ENCODE measurements around the gene CEP128. TPM values are rescaled to one million over a fixed set of nuclear protein-coding genes. Genes with fewer than 3 reads are reported as not detected.

Gene CEP128
- polyA plus RNA-seq, 1 experiment: 1.9 TPM

- Histone ChIP-seq H3K27me3 (ENCODE audit: control insufficient read depth, insufficient read depth, low read length) (no peaks in the 10 kb centered on the region), H3K36me3 (ENCODE audit: control insufficient read depth, insufficient read depth, low read length) (no peaks in the 10 kb centered on the region), H3K4me3 (ENCODE audit: low read depth, low read length) (no peak overlapping the region)
- CTCF ChIA-PET: no interaction called here
- TF ChIP-seq CTCF (IDR thresholded peaks at IDR 0.05; ENCODE audit: insufficient read depth, low read depth, low read length): no peak
- DNase-seq (ENCODE audit: low read depth): no peak
- POLR2A ChIA-PET: no interaction called here
Observed at GRCh38 chr14:80698974-80699373, 242.6 kb downstream of the CEP128 start.

DNA sequence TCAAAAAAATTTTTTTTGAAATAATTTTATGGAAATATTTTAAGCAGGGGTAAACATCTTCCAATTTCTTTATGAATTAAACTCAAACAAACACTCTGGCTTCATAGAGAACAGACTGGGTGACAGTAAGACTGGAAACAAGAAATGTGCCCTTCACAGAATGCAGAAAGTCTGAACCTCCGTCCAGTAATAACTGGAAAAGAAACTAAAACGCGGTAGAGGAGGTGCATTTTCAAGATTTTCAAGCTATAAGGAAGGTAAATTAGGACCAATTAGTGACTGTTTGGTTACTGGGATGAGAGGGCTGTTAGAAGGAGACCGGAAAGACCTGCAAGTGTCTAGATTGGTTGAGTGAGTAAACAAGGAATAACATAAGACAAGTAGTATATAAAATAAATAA, 245.7 kb downstream of the CEP128 start:
- no peak for TF ChIP-seq CTCF (IDR thresholded peaks at IDR 0.05; ENCODE audit: insufficient read depth, low read depth, low read length)
- H3K36me3 ChIP-seq (ENCODE audit: control insufficient read depth, insufficient read depth, low read length): no peaks in the 10 kb centered on the region
- ChIA-PET POLR2A (no interaction called here), CTCF (no interaction called here)
- no peaks in the 10 kb centered on the region for H3K27me3 ChIP-seq (ENCODE audit: control insufficient read depth, insufficient read depth, low read length)
- DNase-seq (ENCODE audit: low read depth): no peak
- H3K4me3 ChIP-seq (ENCODE audit: low read depth, low read length): no peak overlapping the region

GRCh38 chr14:80692903-80693302, 248.6 kb downstream of the CEP128 start:
- Histone ChIP-seq H3K36me3 (ENCODE audit: control insufficient read depth, insufficient read depth, low read length) (no peaks in the 10 kb centered on the region), H3K27me3 (ENCODE audit: control insufficient read depth, insufficient read depth, low read length) (no peaks in the 10 kb centered on the region), H3K4me3 (ENCODE audit: low read depth, low read length) (no peak overlapping the region)
- POLR2A ChIA-PET: no interaction called here
- CTCF ChIA-PET: no interaction called here
- DNase-seq (ENCODE audit: low read depth): no peak
- no peak for TF ChIP-seq CTCF (IDR thresholded peaks at IDR 0.05; ENCODE audit: insufficient read depth, low read depth, low read length)

- ChIA-PET CTCF (no interaction called here), POLR2A (no interaction called here)
- H3K4me3 ChIP-seq (ENCODE audit: low read depth, low read length): no peak overlapping the region
- TF ChIP-seq CTCF (IDR thresholded peaks at IDR 0.05; ENCODE audit: insufficient read depth, low read depth, low read length): no peak
- no peaks in the 10 kb centered on the region for H3K27me3 ChIP-seq (ENCODE audit: control insufficient read depth, insufficient read depth, low read length)
- no peak for DNase-seq (ENCODE audit: low read depth)
- H3K36me3 ChIP-seq (ENCODE audit: control insufficient read depth, insufficient read depth, low read length): no peaks in the 10 kb centered on the region
Observed at GRCh38 chr14:80681651-80682050, 259.9 kb downstream of the CEP128 start.

- Histone ChIP-seq H3K27me3 (ENCODE audit: control insufficient read depth, insufficient read depth, low read length) (no peaks in the 10 kb centered on the region), H3K4me3 (ENCODE audit: low read depth, low read length) (no peak overlapping the region), H3K36me3 (ENCODE audit: control insufficient read depth, insufficient read depth, low read length) (no peaks in the 10 kb centered on the region)
- ChIA-PET POLR2A (no interaction called here), CTCF (no interaction called here)
- no peak for TF ChIP-seq CTCF (IDR thresholded peaks at IDR 0.05; ENCODE audit: insufficient read depth, low read depth, low read length)
- no peak for DNase-seq (ENCODE audit: low read depth)
Observed at GRCh38 chr14:80679273-80679672, 262.3 kb downstream of the CEP128 start.

Data from BJ (cell line).